AG04449 (cell line): ENCODE measurements around the gene LECT2.

ENCODE experiments used
- CTCF ChIA-PET: fragments of 350-600 bp; formaldehyde crosslinking; extraction: SDS; loops from one replicate; lab custom pipeline; 2021; ENCODE audit warnings: antibody characterized with exemption; lab: Yijun Ruan, JAX
- POLR2A ChIA-PET: fragments of 400-600, 350-600 bp; formaldehyde crosslinking; extraction: SDS; loops from one replicate; lab custom pipeline; 2020; ENCODE audit warnings: antibody characterized with exemption, inconsistent platforms; lab: Yijun Ruan, JAX
- DNase-seq: peaks from one replicate; pipeline ENCODE4 v3.0.0-alpha.2; 2010; ENCODE audit warnings: low read depth, low spot score
- H3K4me3 ChIP-seq: 2 replicates; pipeline ENCODE4 v1.5.1; 2011; ENCODE audit warnings: low read depth, mild to moderate bottlenecking, control low read depth, low read length
- TF ChIP-seq, protein P1 (sequence below): IDR thresholded peaks from one replicate; pipeline ENCODE4 v1.5.1; 2011; ENCODE audit warnings: mild to moderate bottlenecking, moderate library complexity, low read length, control low read depth, inconsistent platforms; ENCODE audit not compliant: insufficient read depth; ENCODE audit errors: missing control alignments

The LECT2 gene

GRCh38 chr5:135986891-135987401 lies 32.2 kb upstream of the LECT2 start:
- TF ChIP-seq, protein P1, sequence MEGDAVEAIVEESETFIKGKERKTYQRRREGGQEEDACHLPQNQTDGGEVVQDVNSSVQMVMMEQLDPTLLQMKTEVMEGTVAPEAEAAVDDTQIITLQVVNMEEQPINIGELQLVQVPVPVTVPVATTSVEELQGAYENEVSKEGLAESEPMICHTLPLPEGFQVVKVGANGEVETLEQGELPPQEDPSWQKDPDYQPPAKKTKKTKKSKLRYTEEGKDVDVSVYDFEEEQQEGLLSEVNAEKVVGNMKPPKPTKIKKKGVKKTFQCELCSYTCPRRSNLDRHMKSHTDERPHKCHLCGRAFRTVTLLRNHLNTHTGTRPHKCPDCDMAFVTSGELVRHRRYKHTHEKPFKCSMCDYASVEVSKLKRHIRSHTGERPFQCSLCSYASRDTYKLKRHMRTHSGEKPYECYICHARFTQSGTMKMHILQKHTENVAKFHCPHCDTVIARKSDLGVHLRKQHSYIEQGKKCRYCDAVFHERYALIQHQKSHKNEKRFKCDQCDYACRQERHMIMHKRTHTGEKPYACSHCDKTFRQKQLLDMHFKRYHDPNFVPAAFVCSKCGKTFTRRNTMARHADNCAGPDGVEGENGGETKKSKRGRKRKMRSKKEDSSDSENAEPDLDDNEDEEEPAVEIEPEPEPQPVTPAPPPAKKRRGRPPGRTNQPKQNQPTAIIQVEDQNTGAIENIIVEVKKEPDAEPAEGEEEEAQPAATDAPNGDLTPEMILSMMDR = no peak
- no peak overlapping the region for H3K4me3 ChIP-seq
- ChIA-PET CTCF (interaction anchor here (0.6 to 3.2 kb wide), 10 partner anchors 9 to 95 kb away, joined by 3 to 12 read pairs (median 4); partner anchors contain the start of gene TGFBI), POLR2A (interaction anchor here (1.0 to 1.5 kb wide), 4 partner anchors 19 to 67 kb away, joined by 3 to 5 read pairs (median 3); partner anchors contain the start of gene TGFBI)
- DNase-seq = no peak

GRCh38 chr5:135986401-135986800 lies 31.6 kb upstream of the LECT2 start:
- ChIA-PET POLR2A (interaction anchor here (1.0 to 1.5 kb wide), 3 partner anchors 20 to 67 kb away, joined by 3 to 5 read pairs (median 3); partner anchors contain the start of gene TGFBI), CTCF (interaction anchor here (1.0 to 3.2 kb wide), 8 partner anchors 9 to 96 kb away, joined by 3 to 12 read pairs (median 4); partner anchors contain the start of gene TGFBI)
- no peak overlapping the region for H3K4me3 ChIP-seq
- no peak for DNase-seq
- TF ChIP-seq, protein P1 = no peak

DNA sequence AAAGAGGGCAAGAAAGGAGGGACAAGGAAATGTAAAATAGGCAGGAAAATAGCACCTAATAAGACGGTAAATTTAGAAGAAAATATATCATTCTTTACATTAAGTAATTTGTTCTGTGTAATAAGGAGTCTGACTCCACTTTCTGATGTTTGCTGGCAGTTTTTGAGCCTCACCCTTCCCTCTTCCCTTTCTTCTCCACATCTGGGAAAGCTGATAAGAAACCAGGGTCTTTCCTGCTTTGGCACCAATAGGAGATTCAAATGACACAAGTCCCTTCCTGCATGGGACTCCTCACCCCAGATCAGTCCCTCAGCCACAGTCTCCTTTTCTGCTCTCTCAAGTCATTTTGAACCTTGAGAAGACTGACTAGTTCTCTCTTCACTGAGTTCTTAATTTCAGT lies 31.2 kb upstream of the LECT2 start:
- no peak overlapping the region for H3K4me3 ChIP-seq
- DNase-seq = no peak
- ChIA-PET POLR2A (interaction anchor here (1.0 kb wide), 1 partner anchor 20 kb away, joined by 3 read pairs; no protein-coding TSS in a partner anchor), CTCF (interaction anchor here (1.3 kb wide), 1 partner anchor 21 kb away, joined by 5 read pairs; no protein-coding TSS in a partner anchor)
- TF ChIP-seq, protein P1 = no peak

DNA sequence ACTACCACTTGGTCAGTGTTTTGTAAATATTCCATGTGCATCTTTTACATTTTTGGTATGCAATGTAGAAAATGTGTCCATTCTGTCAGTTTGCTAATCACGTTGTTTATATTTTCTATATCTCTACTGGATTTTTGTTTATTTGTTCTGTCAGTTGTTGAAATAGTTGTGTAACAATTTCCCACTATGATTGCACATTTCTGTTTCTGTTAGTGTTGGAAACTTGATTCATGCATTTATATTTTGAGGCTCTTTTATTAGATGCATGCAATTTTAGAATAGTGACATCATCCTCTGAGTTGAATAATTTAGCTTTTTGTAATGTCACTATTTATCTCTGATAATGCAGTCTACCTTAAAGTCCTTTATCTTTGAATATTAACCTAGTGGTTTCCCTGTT lies 25.8 kb upstream of the LECT2 start:
- DNase-seq = no peak
- ChIA-PET POLR2A (interaction anchor here (2.4 kb wide), 1 partner anchor 77 kb away, joined by 5 read pairs; no protein-coding TSS in a partner anchor), CTCF (interaction anchor here (0.8 to 2.1 kb wide), 5 partner anchors 9 to 78 kb away, joined by 3 to 6 read pairs (median 5); no protein-coding TSS in a partner anchor)
- TF ChIP-seq, protein P1 = no peak
- no peak overlapping the region for H3K4me3 ChIP-seq

GRCh38 chr5:135979510-135979909 lies 24.7 kb upstream of the LECT2 start:
- POLR2A ChIA-PET = interaction anchor here (0.7 to 2.4 kb wide), 5 partner anchors 15 to 78 kb away, joined by 3 to 5 read pairs (median 4); partner anchors contain the start of gene TGFBI

More at GRCh38 chr5:135979510-135979909, 24.7 kb upstream of the LECT2 start:
- CTCF ChIA-PET = interaction anchor here (1.7 to 2.1 kb wide), 2 partner anchors 10 to 15 kb away, joined by 5 to 6 read pairs; no protein-coding TSS in a partner anchor
- H3K4me3 ChIP-seq = no peak overlapping the region
- TF ChIP-seq, protein P1 = no peak
- no peak for DNase-seq
